K562 (cell line): ENCODE data around the gene RSRC1.
"Not testable (repeated sequence)": the region's sequence is repeated elsewhere in the genome, so short reads cannot be mapped to it uniquely, and the experiment has no call there.

Experiments
- CTCF ChIP-seq, 3 experiments: IDR thresholded peaks in 2 of 3; conservative IDR thresholded peaks in 1 of 3; 2 replicates each; pipeline ENCODE4 v1.5.1; 2011 to 2012; ENCODE audit warnings: low read length in 3 of 3, mild to moderate bottlenecking in 3 of 3, control low read depth in 2 of 3, improper control_type of control experiment in 1 of 3, inconsistent platforms in 1 of 3, low read depth in 1 of 3, mixed read lengths in 1 of 3, moderate library complexity in 1 of 3; ENCODE audit not compliant: insufficient read depth in 2 of 3
- EP300 ChIP-seq: IDR thresholded peaks from 2 replicates; pipeline ENCODE4 v1.6.1; 2012; ENCODE audit warnings: low read length, improper control_type of control experiment
- ESRRA ChIP-seq: fragments of 450-650 bp; IDR thresholded peaks from 2 replicates; pipeline ENCODE4 v1.6.1; 2014; ENCODE audit warnings: low read depth, mild to moderate bottlenecking, moderate library complexity, borderline replicate concordance
- EZH2 ChIP-seq: IDR thresholded peaks from 2 replicates; pipeline ENCODE4 v1.6.1; 2012; ENCODE audit warnings: low read depth, mild to moderate bottlenecking, inconsistent platforms, low read length, borderline replicate concordance
- FIP1L1 ChIP-seq: fragments of 200-400 bp; formaldehyde crosslinking; IDR thresholded peaks from 2 replicates; pipeline ENCODE4 v1.6.1; 2018; ENCODE audit warnings: mild to moderate bottlenecking, low read depth, low read length; ENCODE audit not compliant: poor library complexity, severe bottlenecking
- NFXL1 ChIP-seq: fragments of 450-650 bp; formaldehyde crosslinking; IDR thresholded peaks from 2 replicates; pipeline ENCODE4 v1.4.0; 2021; ENCODE audit warnings: mild to moderate bottlenecking
- POLR2AphosphoS5 ChIP-seq: IDR thresholded peaks from 2 replicates; pipeline ENCODE4 v1.6.1; 2011; ENCODE audit warnings: mild to moderate bottlenecking, low read depth, low read length, moderate library complexity; ENCODE audit not compliant: control insufficient read depth, insufficient read depth
- RAD21 ChIP-seq, 2 experiments: fragments of 250-450 bp in 1 of 2; fragments of 450-650 bp in 1 of 2; sonication (Bioruptor Pico) in 1 of 2; formaldehyde crosslinking in 1 of 2; IDR thresholded peaks in 1 of 2; conservative IDR thresholded peaks in 1 of 2; 2 replicates each; pipeline versions ENCODE4 v1.4.0 to v1.8.0; 2020 to 2022; ENCODE audit warnings: mild to moderate bottlenecking in 2 of 2, moderate library complexity in 1 of 2
- SP1 ChIP-seq: sonication (generic); formaldehyde crosslinking; IDR thresholded peaks from 2 replicates; pipeline ENCODE4 v1.8.1; 2022; ENCODE audit warnings: mild to moderate bottlenecking, missing genetic modification reagents
- SRSF1 ChIP-seq: fragments of 200-400 bp; formaldehyde crosslinking; IDR thresholded peaks from 2 replicates; pipeline ENCODE4 v1.6.1; 2017; ENCODE audit warnings: mild to moderate bottlenecking, low read depth, low read length, moderate library complexity
- TBP ChIP-seq: optimal IDR thresholded peaks from 2 replicates; pipeline ENCODE3; 2011; ENCODE audit warnings: low read depth, low read length, improper control_type of control experiment
- ZKSCAN1 ChIP-seq: fragments of 150-350 bp; IDR thresholded peaks from 2 replicates; pipeline ENCODE4 v1.6.1; 2016; ENCODE audit warnings: low read depth, low read length
- TF ChIP-seq, protein P1 (sequence below), 2 experiments: fragments of 450-650 bp in 1 of 2; sonication (generic) in 1 of 2; formaldehyde crosslinking; conservative IDR thresholded peaks; 2 replicates each; pipeline versions ENCODE4 v1.4.0 to v1.8.1; 2020 to 2022; ENCODE audit warnings: mild to moderate bottlenecking in 1 of 2, missing genetic modification reagents in 1 of 2

- not testable (repeated sequence) for TF ChIP-seq SP1 (CRISPR knock-in tag); TBP; RAD21 (CRISPR knock-in tag; conservative IDR thresholded peaks at IDR 0.05 in 1 of 2, IDR thresholded peaks at IDR 0.05 in 1 of 2); ESRRA; CTCF (IDR thresholded peaks at IDR 0.05 in 2 of 3, conservative IDR thresholded peaks at IDR 0.05 in 1 of 3; ENCODE audit: insufficient read depth in 2 of 3, low read depth in 1 of 3, low read length in 3 of 3); SRSF1; ZKSCAN1; NFXL1 (CRISPR knock-in tag); POLR2AphosphoS5; EZH2; FIP1L1; EP300
- TF ChIP-seq, protein P1, sequence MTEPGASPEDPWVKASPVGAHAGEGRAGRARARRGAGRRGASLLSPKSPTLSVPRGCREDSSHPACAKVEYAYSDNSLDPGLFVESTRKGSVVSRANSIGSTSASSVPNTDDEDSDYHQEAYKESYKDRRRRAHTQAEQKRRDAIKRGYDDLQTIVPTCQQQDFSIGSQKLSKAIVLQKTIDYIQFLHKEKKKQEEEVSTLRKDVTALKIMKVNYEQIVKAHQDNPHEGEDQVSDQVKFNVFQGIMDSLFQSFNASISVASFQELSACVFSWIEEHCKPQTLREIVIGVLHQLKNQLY (CRISPR knock-in tag; conservative IDR thresholded peaks at IDR 0.05) = not testable (repeated sequence)
These were observed 44.3 kb upstream of the RSRC1 start for GRCh38 chr3:158065574-158065973.
